Panc1 (cell line): Measurements from ENCODE around the gene ANO9.

Source experiments
- CTCF ChIP-seq: fragments of 450-650 bp; IDR thresholded peaks from 2 replicates; pipeline ENCODE4 v1.5.1; 2017; ENCODE audit warnings: mild to moderate bottlenecking
- POLR2AphosphoS5 ChIP-seq: IDR thresholded peaks from 2 replicates; pipeline ENCODE4 v1.6.1; 2012; ENCODE audit warnings: mild to moderate bottlenecking, low read depth, low read length, moderate library complexity
- REST ChIP-seq, 2 experiments: IDR thresholded peaks; 2 replicates each; pipeline ENCODE4 v1.6.1; 2011 to 2012; ENCODE audit warnings: low read depth in 2 of 2, control low read depth in 1 of 2, low read length in 1 of 2, mild to moderate bottlenecking in 1 of 2, moderate library complexity in 1 of 2; ENCODE audit not compliant: insufficient read depth in 1 of 2
- SIN3A ChIP-seq: IDR thresholded peaks from 2 replicates; pipeline ENCODE4 v1.6.1; 2012; ENCODE audit warnings: low read depth, mild to moderate bottlenecking, low read length, moderate library complexity, borderline replicate concordance; ENCODE audit not compliant: insufficient read depth
- TCF7L2 ChIP-seq: IDR thresholded peaks from 2 replicates; pipeline ENCODE4 v1.6.1; 2011; ENCODE audit warnings: mild to moderate bottlenecking, low read depth, low read length, inconsistent platforms

- no peak for TF ChIP-seq POLR2AphosphoS5
- TF ChIP-seq CTCF, result no peak
- no peak for TF ChIP-seq REST (IDR thresholded peaks at IDR 0.05; ENCODE audit: insufficient read depth in 1 of 2, low read depth in 2 of 2, low read length in 1 of 2)
- no peak for TF ChIP-seq TCF7L2
- no peak for TF ChIP-seq SIN3A
Observed at GRCh38 chr11:404551-405264, 37.1 kb downstream of the ANO9 start.
